Kidney (tissue), 14 donors: Measurements from ENCODE around the gene MAU2. TPM values are rescaled to one million over a fixed set of nuclear protein-coding genes. Genes with fewer than 3 reads are reported as not detected.

ENCODE experiments used
- DNase-seq, 5 donors: peaks; one replicate each; pipeline ENCODE4 v3.0.0-alpha.2; 2013 to 2020
- FAIRE-seq: peaks from 2 replicates; lab custom pipeline; 2012; peaks lifted over from hg19 to GRCh38; lab: Jason Lieb, UNC
- H3K27ac ChIP-seq, 2 donors: one replicate each; pipeline ENCODE4 v1.7.0; 2013; ENCODE audit warnings: low read depth in 2 of 2, low read length in 2 of 2, inconsistent platforms in 1 of 2
- H3K27me3 ChIP-seq: one replicate; pipeline ENCODE4 v1.7.1; 2013; ENCODE audit warnings: low read length, inconsistent platforms; ENCODE audit not compliant: control insufficient read depth, insufficient read depth
- H3K36me3 ChIP-seq, 3 donors: one replicate each; pipeline versions ENCODE4 v1.7.0 to v1.7.1; 2013; ENCODE audit warnings: low read length in 3 of 3, control low read depth in 1 of 3, inconsistent platforms in 1 of 3; ENCODE audit not compliant: insufficient read depth in 3 of 3, control insufficient read depth in 2 of 3
- H3K4me1 ChIP-seq, 3 donors: one replicate each; pipeline versions ENCODE4 v1.7.0 to v1.7.1; 2013; ENCODE audit warnings: low read length in 3 of 3, inconsistent platforms in 1 of 3, low read depth in 1 of 3; ENCODE audit not compliant: control insufficient read depth in 2 of 3, insufficient read depth in 2 of 3
- H3K4me3 ChIP-seq, 3 donors: one replicate each; pipeline versions ENCODE4 v1.7.0 to v1.8.1; 2013; ENCODE audit warnings: low read length in 3 of 3, control low read depth in 1 of 3, inconsistent platforms in 1 of 3
- H3K9ac ChIP-seq, 3 donors: one replicate each; pipeline versions ENCODE4 v1.7.0 to v1.7.1; 2013; ENCODE audit warnings: low read length in 3 of 3, control low read depth in 1 of 3, inconsistent platforms in 1 of 3
- H3K9me3 ChIP-seq, 3 donors: one replicate each; pipeline versions ENCODE4 v1.7.0 to v1.7.1; 2013; ENCODE audit warnings: low read length in 3 of 3, control low read depth in 1 of 3, inconsistent platforms in 1 of 3; ENCODE audit not compliant: control insufficient read depth in 2 of 3, insufficient read depth in 1 of 3
- CTCF ChIP-seq: IDR thresholded peaks from 3 replicates; pipeline ENCODE4 v1.5.1; 2012; ENCODE audit warnings: mild to moderate bottlenecking, moderate library complexity, borderline replicate concordance; ENCODE audit not compliant: insufficient read depth; ENCODE audit errors: extremely low read depth
- intact Hi-C: fragments of 100-400 bp; cut with DNase I; formaldehyde crosslinking; loops from one replicate; pipeline ENCODE4 v1.11.1; 2022
- polyA plus RNA-seq: library from polyadenylated mRNA; stranded (reverse); fragments of 350-450 nt; fragmentation: Illumina TruSeq; extraction: RNeasy Lipid Tissue Mini Kit (QIAGEN cat#74804); gene quantifications from one replicate; pipeline ENCODE4 v1.2.3, GENCODE V29; 2014; ENCODE audit warnings: low read depth, low replicate concordance; ENCODE audit not compliant: insufficient read depth
- total RNA-seq: library from RNA; stranded (reverse); fragmentation: NEBNext Ultra II Directional; extraction: Animal tissue kit (Norgen Biotek cat#: 25700); gene quantifications from one replicate; pipeline ENCODE4 v1.2.1, GENCODE V29; 2021
- donor health status: control.
- donor health status: control.
- donor health status: control.
- donor health status: control.
- donor health status: control.
- donor health status: DM: yes; HTN: yes; CAD: no.
- donor health status: Normal renal cell carcinoma (clear cell type).

Gene MAU2
- total and polyA plus RNA-seq, 2 donors from 2014 or later = 12.3 to 69.8 TPM

- no peak for FAIRE-seq
- Histone ChIP-seq H3K27ac (no peak overlapping the region), H3K9me3 (no peaks in the 10 kb centered on the region), H3K36me3 (peaks cover 2 to 40% (median 31%) of the 10 kb centered on the region in 3 donors), H3K4me3 (no peak overlapping the region), H3K9ac (no peak overlapping the region), H3K4me1 (peaks cover 0 to 10% (median 8%) of the 10 kb centered on the region in 3 donors), H3K27me3 (no peaks in the 10 kb centered on the region)
- intact Hi-C loops = no loop called here
- DNase-seq = no peak
- TF ChIP-seq CTCF = no peak
Observed at GRCh38 chr19:19336597-19336996, 16.0 kb downstream of the MAU2 start.

GRCh38 chr19:19337120-19337519 is 16.5 kb downstream of the MAU2 start:
- Histone ChIP-seq H3K36me3 (peaks cover 0 to 42% (median 34%) of the 10 kb centered on the region in 3 donors), H3K9me3 (no peaks in the 10 kb centered on the region), H3K9ac (no peak overlapping the region), H3K4me1 (peaks cover 0 to 10% (median 8%) of the 10 kb centered on the region in 3 donors), H3K27ac (no peak overlapping the region), H3K4me3 (no peak overlapping the region), H3K27me3 (no peaks in the 10 kb centered on the region)
- DNase-seq (no peak), FAIRE-seq (no peak)
- intact Hi-C loops = no loop called here
- no peak for TF ChIP-seq CTCF

GRCh38 chr19:19338082-19338481 is 17.5 kb downstream of the MAU2 start:
- FAIRE-seq (no peak), DNase-seq (no peak)
- Histone ChIP-seq H3K36me3 (peaks cover 0 to 42% (median 35%) of the 10 kb centered on the region in 3 donors), H3K9ac (no peak overlapping the region), H3K9me3 (no peaks in the 10 kb centered on the region), H3K27ac (no peak overlapping the region), H3K4me1 (peaks cover 0 to 10% (median 8%) of the 10 kb centered on the region in 3 donors), H3K4me3 (no peak overlapping the region), H3K27me3 (no peaks in the 10 kb centered on the region)
- intact Hi-C loops = no loop called here
- TF ChIP-seq CTCF = no peak

- H3K36me3 ChIP-seq = peaks cover 3 to 61% (median 42%) of the 10 kb centered on the region in 3 donors
- no peaks in the 10 kb centered on the region for H3K27me3 ChIP-seq
- TF ChIP-seq CTCF = no peak
- intact Hi-C loops = no loop called here
- no peak for FAIRE-seq
- no peaks in the 10 kb centered on the region for H3K9me3 ChIP-seq
- no peak for DNase-seq
- H3K4me1 ChIP-seq = no peaks in the 10 kb centered on the region
- no peak overlapping the region for H3K4me3 ChIP-seq
- no peak overlapping the region for H3K27ac ChIP-seq
- no peak overlapping the region for H3K9ac ChIP-seq
Observed at GRCh38 chr19:19341026-19341425, 20.4 kb downstream of the MAU2 start.
